Activated CD4-positive, alpha-beta memory T cell treated with anti-CD3 and anti-CD28 coated beads for 36 hours (primary cell): ENCODE measurements around the gene ACSL3. TPM values are rescaled to one million over a fixed set of nuclear protein-coding genes. Genes with fewer than 3 reads are reported as not detected.
"Not testable (repeated sequence)": the region's sequence is repeated elsewhere in the genome, so short reads cannot be mapped to it uniquely, and the experiment has no call there.

Source experiments
- CTCF ChIA-PET: fragments of 350-600 bp; sonication (Branson Sonifier 250); formaldehyde crosslinking; loops from one replicate; lab custom pipeline; 2021; ENCODE audit warnings: antibody characterized with exemption, inconsistent platforms; lab: Charles Lee
- POLR2A ChIA-PET: fragments of 350-600 bp; sonication (Branson Sonifier 250); formaldehyde crosslinking; loops from one replicate; lab custom pipeline; 2021; ENCODE audit warnings: antibody characterized with exemption; lab: Charles Lee
- DNase-seq: peaks from one replicate; pipeline ENCODE4 v3.0.0-alpha.2; 2020
- H3K27ac Mint-ChIP-seq: one replicate; pipeline ENCODE4 v1.8.0; 2021; ENCODE audit warnings: mixed read lengths
- H3K27me3 Mint-ChIP-seq: one replicate; pipeline ENCODE4 v1.8.0; 2021; ENCODE audit warnings: mixed read lengths
- H3K36me3 Mint-ChIP-seq: one replicate; pipeline ENCODE4 v1.8.0; 2021; ENCODE audit warnings: mixed read lengths
- H3K4me1 Mint-ChIP-seq: one replicate; pipeline ENCODE4 v1.8.0; 2021; ENCODE audit warnings: low read depth, mixed read lengths
- H3K4me3 Mint-ChIP-seq: one replicate; pipeline ENCODE4 v1.8.0; 2021; ENCODE audit warnings: mild to moderate bottlenecking, mixed read lengths
- H3K9me3 Mint-ChIP-seq: one replicate; pipeline ENCODE4 v1.8.0; 2021; ENCODE audit warnings: mixed read lengths
- intact Hi-C: fragments of 100-400 bp; cut with micrococcal nuclease; formaldehyde crosslinking; loops from one replicate; pipeline ENCODE4 v1.15.1; 2023
- total RNA-seq, 2 experiments: library from RNA; stranded (reverse); gene quantifications; one replicate each; pipeline ENCODE4 v1.2.3, GENCODE V29; 2021

ACSL3 gene
- total RNA-seq, 2 experiments from 2014 or later: 48.7 to 57.2 TPM

DNA sequence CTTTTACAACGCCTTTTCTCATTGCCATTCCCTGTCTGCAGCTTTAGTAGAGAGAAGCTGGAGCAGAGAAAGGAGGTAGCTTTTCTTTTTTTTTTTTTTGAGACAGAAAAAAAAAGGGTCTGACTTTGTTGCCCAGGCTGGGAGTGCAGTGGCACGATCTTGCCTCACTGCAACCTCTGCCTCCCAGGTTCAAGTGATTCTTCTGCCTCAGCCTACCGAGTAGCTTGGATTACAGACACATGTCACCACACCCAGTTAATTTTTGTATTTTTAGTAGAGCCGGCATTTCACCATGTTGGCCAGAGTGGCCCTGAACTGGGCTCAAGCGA is 25.0 kb upstream of the ACSL3 start:
- no peaks in the 10 kb centered on the region for H3K36me3 Mint-ChIP-seq
- POLR2A ChIA-PET: no interaction called here
- CTCF ChIA-PET: interaction anchor here (1.5 kb wide), 1 partner anchor 11 kb away, joined by 3 read pairs; no protein-coding TSS in a partner anchor
- H3K27me3 Mint-ChIP-seq: peaks cover 21% of the 10 kb centered on the region
- peaks cover 2% of the 10 kb centered on the region for H3K4me1 Mint-ChIP-seq
- no peak for DNase-seq
- no peak overlapping the region for H3K4me3 Mint-ChIP-seq
- intact Hi-C loops: no loop called here
- no peak overlapping the region for H3K27ac Mint-ChIP-seq
- H3K9me3 Mint-ChIP-seq: no peaks in the 10 kb centered on the region

DNA sequence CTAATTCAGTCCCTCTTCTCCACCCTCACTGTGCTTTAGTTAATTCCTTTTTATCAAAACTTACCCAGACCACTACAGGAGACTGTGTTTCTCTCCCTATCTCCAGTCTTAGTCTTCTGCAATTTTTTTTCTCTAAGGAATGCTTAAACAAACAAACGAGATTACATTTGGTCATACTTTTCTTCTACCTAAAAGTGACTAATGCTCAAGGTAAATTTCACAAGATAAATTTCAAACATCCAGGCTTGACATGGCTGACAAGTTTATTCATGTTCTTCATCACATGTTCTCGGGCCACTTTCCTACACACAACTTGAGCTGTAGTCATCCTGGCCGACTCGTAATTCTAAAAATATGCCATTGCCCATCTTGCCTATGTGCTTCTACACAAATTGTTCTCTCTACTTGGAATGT is 23.2 kb upstream of the ACSL3 start:
- H3K4me3 Mint-ChIP-seq: no peak overlapping the region
- H3K9me3 Mint-ChIP-seq: no peaks in the 10 kb centered on the region
- ChIA-PET CTCF (no interaction called here), POLR2A (no interaction called here)
- intact Hi-C loops: no loop called here
- no peak overlapping the region for H3K27ac Mint-ChIP-seq
- no peaks in the 10 kb centered on the region for H3K36me3 Mint-ChIP-seq
- no peak for DNase-seq
- peaks cover 2% of the 10 kb centered on the region for H3K4me1 Mint-ChIP-seq
- peaks cover 21% of the 10 kb centered on the region for H3K27me3 Mint-ChIP-seq

DNA sequence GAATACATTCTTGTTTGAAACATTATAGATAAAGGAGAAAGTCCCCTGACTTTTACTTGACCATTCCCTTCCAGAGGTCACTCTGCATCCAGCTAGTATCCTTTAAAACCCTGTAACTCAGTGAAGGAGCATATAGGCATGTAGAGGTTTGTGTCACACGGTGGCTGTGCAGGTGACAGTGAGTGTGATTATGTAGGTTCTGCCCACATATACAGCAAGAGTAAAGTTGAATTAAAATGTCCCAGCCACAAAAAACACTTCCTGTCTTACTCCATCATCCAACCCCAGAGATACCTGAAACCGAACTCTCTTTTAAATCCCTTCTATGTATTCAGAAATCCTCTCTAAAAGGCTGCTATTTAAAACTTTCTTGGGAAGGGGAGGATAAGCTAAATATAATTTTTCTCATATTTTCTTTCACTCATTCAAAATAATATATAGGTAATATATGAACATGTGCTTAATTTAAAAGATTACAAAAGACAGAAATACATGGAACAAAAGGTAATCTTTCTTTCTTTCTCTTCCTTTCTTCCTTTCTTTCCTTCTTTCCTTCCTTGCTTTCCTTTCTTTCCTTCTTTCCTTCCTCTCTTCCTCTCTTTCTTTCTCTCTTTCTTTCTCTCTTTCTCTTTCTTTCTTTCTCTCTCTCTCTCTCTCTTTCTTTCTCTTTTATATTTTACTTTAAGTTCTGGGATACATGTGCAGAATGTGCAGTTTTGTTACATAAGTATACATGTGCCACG is 20.6 kb upstream of the ACSL3 start:
- H3K9me3 Mint-ChIP-seq: no peaks in the 10 kb centered on the region
- H3K36me3 Mint-ChIP-seq: no peaks in the 10 kb centered on the region
- intact Hi-C loops: no loop called here
- H3K27me3 Mint-ChIP-seq: peaks cover 19% of the 10 kb centered on the region
- no peak for DNase-seq
- ChIA-PET CTCF (no interaction called here), POLR2A (no interaction called here)
- H3K4me1 Mint-ChIP-seq: peaks cover 2% of the 10 kb centered on the region
- H3K27ac Mint-ChIP-seq: no peak overlapping the region
- no peak overlapping the region for H3K4me3 Mint-ChIP-seq

DNA sequence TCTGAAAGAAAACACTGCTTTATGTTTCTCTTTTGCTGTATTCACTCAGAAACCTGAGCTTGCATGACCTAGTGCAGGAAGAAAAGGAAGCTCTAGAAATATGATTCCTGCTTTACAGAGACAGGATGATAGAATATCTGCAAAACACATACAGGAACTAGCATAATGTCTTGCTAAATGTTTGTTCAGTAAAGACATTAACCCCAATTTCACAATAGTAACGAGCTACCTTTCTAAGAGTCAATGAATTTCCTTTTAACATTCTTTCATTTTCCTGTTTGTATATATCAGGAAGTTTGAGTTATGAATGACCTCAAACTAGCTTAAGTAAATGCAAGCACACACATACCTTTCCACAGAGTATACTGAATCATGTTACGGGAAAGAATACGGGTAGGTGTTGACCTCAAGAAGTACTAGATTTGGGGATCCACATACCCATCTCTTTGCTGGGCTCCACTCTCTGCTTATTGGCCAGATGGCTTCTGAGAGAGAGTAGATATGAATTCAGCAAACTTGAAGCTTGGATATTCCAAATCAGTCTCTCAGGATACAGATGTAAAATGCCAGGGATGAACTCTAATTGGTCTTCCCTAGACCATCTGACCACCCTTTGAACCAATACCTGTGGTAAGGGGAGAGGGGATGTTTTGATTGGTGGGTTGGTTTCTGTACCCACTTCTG is 18.2 kb upstream of the ACSL3 start:
- POLR2A ChIA-PET: interaction anchor here (1.2 kb wide), 1 partner anchor 13 kb away, joined by 3 read pairs; no protein-coding TSS in a partner anchor
- Mint-ChIP-seq H3K9me3 (no peaks in the 10 kb centered on the region), H3K27ac (no peak overlapping the region), H3K4me3 (no peak overlapping the region), H3K27me3 (peaks cover 18% of the 10 kb centered on the region), H3K4me1 (peaks cover 2% of the 10 kb centered on the region), H3K36me3 (no peaks in the 10 kb centered on the region)
- intact Hi-C loops: no loop called here
- no peak for DNase-seq
- CTCF ChIA-PET: interaction anchor here (0.6 kb wide), 1 partner anchor 135 kb away, joined by 3 read pairs; no protein-coding TSS in a partner anchor

DNA sequence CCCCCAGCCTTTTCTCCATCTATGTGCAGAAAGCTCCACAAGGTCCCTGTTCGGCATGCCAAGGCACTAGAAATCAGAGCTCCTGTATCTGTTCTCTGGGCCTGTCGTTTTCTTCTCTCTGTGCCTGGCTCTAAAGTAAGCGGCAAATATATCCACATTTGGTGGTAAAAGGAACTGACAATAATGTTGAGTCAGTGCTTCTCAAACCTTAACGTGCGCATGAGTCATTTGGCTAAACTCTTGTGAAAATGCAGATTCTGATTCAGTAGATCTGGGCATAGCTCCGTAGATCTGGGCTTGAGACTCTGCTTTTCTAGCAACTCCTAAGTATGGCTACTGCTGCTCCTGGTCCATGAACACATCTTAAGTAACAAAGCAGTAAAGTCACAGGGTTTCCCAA is 16.5 kb upstream of the ACSL3 start:
- ChIA-PET POLR2A (no interaction called here), CTCF (interaction anchor here (0.6 kb wide), 1 partner anchor 86 kb away, joined by 3 read pairs; no protein-coding TSS in a partner anchor)
- H3K36me3 Mint-ChIP-seq: no peaks in the 10 kb centered on the region
- H3K9me3 Mint-ChIP-seq: no peaks in the 10 kb centered on the region
- H3K4me3 Mint-ChIP-seq: no peak overlapping the region
- peaks cover 24% of the 10 kb centered on the region for H3K27me3 Mint-ChIP-seq
- H3K4me1 Mint-ChIP-seq: peaks cover 2% of the 10 kb centered on the region
- intact Hi-C loops: loop anchor here (1.0 kb wide), 1 partner anchor 31 kb away; no protein-coding TSS in a partner anchor
- no peak overlapping the region for H3K27ac Mint-ChIP-seq
- no peak for DNase-seq

DNA sequence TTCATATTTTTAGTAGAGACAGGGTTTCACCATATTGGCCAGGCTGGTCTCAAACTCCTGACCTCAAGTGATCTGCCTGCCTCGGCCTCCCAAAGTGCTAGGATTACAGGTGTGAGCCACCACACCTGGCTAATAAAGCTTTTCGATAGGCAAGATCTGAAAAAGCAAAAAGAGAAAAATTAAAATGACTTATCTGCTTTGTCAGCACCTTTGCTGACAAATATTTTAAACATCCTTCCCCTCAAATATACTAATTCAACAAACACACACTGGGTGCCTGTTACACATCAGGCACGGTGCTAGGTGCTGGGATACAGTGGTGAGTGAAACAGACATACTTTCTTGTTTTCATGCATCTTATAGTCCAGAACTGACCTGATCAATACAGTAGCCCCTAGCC is 15.5 kb upstream of the ACSL3 start:
- intact Hi-C loops, H3K4me3 Mint-ChIP-seq, H3K9me3 Mint-ChIP-seq, H3K27ac Mint-ChIP-seq, H3K36me3 Mint-ChIP-seq, CTCF ChIA-PET, DNase-seq, POLR2A ChIA-PET, H3K4me1 Mint-ChIP-seq: not testable (repeated sequence)
- H3K27me3 Mint-ChIP-seq: peaks cover 24% of the 10 kb centered on the region

DNA sequence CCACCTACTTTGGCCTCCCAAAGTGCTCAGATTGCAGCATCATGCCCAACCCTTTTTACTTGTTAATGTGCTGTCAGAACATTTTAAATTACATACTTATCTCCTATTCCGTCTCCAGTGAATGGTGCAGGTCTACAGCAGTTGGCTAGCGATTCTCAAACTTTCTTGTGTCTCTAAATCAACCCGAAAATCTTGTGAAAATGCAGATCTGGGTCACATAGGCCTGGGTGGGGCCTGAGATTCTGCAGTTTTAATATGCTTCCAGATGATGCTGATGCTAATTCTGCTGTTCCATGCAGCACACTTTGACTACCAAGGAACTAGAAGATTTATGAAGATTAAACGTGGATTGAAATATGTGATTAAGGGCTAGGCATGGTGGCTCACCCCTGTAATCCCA is 14.8 kb upstream of the ACSL3 start:
- no peak overlapping the region for H3K4me3 Mint-ChIP-seq
- no peak overlapping the region for H3K27ac Mint-ChIP-seq

DNA sequence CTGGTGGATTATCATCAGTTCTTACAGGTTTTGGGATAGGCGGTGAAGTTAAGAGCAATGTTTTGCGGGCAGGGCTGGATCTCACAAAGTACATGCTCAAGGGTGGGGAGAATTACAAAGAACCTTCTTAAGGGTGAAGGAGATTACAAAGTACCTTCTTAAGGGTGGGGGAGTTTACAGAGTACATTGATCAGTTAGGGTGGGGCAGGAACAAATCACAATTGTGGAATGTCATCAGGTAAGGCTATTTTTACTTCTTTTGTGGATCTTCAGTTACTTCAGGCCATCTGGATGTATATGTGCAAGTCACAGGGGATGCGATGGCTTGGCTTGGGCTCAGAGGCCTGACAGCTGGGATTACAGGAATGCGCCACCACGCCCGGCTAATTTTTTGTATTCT is 12.8 kb upstream of the ACSL3 start:
- H3K36me3 Mint-ChIP-seq, intact Hi-C loops, H3K27ac Mint-ChIP-seq, DNase-seq, H3K9me3 Mint-ChIP-seq, CTCF ChIA-PET, POLR2A ChIA-PET, H3K4me1 Mint-ChIP-seq, H3K4me3 Mint-ChIP-seq: not testable (repeated sequence)
- H3K27me3 Mint-ChIP-seq: peaks cover 24% of the 10 kb centered on the region

More for the DNA sequence above, 14.8 kb upstream of the ACSL3 start:
- CTCF ChIA-PET: no interaction called here
- H3K9me3 Mint-ChIP-seq: no peaks in the 10 kb centered on the region
- intact Hi-C loops: no loop called here
- H3K36me3 Mint-ChIP-seq: no peaks in the 10 kb centered on the region
- no peak for DNase-seq
- no peaks in the 10 kb centered on the region for H3K4me1 Mint-ChIP-seq
- H3K27me3 Mint-ChIP-seq: peaks cover 24% of the 10 kb centered on the region
- POLR2A ChIA-PET: no interaction called here

DNA sequence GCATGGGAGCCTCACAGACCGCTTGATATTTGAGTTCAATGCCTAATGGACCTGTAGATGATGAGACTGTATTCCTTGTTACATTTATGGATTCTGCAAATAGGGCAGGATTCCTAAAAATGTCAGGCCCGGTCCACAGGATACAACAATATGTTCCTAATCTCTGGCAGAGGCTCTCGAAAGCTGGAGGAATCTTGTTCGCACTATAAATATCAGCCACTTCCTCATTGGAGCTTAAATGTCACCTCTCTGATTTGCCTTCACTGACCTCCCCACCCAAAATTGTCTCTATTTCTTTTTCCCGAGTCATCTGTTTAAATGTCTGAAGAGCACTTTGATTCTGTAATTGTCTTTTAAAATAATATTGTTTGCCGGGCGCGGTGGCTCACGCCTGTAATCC is 12.0 kb upstream of the ACSL3 start:
- no peaks in the 10 kb centered on the region for H3K9me3 Mint-ChIP-seq
- no peak for DNase-seq
- peaks cover 20% of the 10 kb centered on the region for H3K27me3 Mint-ChIP-seq
- POLR2A ChIA-PET: no interaction called here
- CTCF ChIA-PET: no interaction called here
- H3K27ac Mint-ChIP-seq: no peak overlapping the region
- H3K36me3 Mint-ChIP-seq: no peaks in the 10 kb centered on the region
- no peak overlapping the region for H3K4me3 Mint-ChIP-seq
- no peaks in the 10 kb centered on the region for H3K4me1 Mint-ChIP-seq
- intact Hi-C loops: no loop called here

DNA sequence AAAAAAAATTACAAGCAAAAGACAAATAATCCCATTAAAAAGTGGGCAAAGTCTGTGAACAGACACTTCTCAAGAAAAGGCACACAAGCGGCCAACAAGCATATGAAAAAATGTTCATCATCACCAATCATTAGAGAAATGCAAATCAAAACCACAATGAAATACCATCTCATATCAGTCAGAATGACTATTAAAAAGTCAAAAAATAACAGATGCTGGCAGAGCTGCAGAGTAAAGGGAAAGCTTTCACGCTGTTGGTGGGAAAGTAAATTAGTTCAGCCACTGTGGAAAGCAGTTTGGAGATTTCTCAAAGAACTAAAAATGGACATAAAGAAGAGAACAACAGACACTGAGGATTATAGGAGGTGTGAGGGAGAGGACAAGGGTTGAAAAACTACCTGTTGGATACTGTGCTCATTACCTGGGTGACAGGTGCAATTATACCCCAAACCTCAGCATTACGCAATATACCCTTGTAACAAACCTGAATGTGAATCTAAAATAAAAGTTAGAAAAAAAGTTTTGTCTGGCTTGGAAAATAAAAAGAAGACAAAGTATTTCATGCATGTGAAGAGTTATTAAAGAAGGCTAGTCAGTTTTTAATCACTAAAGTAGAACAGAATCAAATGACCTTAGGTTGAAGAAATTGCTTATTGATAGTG is 8.7 kb upstream of the ACSL3 start:
- ChIA-PET CTCF (no interaction called here), POLR2A (no interaction called here)
- Mint-ChIP-seq H3K27me3 (peaks cover 6% of the 10 kb centered on the region), H3K4me1 (no peaks in the 10 kb centered on the region), H3K27ac (no peak overlapping the region), H3K9me3 (no peaks in the 10 kb centered on the region), H3K36me3 (no peaks in the 10 kb centered on the region), H3K4me3 (no peak overlapping the region)
- intact Hi-C loops: no loop called here
- DNase-seq: no peak

DNA sequence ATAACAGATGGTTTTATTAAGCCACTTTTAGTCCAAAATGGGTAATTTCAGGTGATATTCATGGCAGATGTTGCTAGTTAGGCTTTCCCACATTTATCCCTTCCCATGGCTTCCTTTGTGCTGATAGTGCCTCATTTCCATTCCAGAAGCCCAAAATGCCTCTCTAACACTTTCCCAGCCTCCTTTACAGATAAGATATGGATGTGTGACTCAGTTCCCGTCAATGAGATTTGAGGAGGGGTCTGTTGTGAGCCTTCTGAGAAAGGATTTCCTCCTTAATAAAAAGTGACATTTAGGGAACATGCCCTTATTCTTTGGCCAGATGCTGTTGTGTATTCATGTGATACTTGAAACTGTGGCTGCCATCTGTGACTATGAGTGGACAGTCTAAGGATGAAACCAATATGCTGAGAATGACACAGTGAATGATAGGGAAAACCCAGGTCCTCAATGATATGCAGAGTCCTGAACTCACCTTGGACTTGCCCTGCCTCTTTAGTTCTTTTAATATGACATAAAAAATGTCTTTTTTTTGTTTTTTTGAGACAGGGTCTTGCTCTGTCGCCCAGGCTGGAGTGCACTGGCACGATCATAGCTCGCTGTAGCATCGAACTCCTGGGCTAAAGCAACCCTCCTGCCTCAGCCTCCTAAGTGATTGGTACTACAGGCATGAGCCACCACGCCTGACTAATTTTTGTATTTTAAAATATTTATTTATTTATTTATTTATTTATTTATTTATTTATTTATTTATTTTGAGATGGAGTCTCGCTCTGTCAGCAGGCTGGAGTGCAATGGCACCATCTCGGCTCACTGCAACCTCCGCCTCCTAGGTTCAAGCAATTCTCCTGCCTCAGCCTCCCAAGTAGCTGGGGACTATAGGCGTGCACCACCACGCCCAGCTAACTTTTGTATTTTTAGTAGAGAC is 5.8 kb upstream of the ACSL3 start:
- H3K27me3 Mint-ChIP-seq: peaks cover 5% of the 10 kb centered on the region
- CTCF ChIA-PET: interaction anchor here (0.6 to 0.9 kb wide), 2 partner anchors 18 to 84 kb away, joined by 3 to 4 read pairs; no protein-coding TSS in a partner anchor
- peaks cover under 1% of the 10 kb centered on the region for H3K4me1 Mint-ChIP-seq
- no peaks in the 10 kb centered on the region for H3K9me3 Mint-ChIP-seq
- no peak overlapping the region for H3K4me3 Mint-ChIP-seq
- POLR2A ChIA-PET: no interaction called here
- no peak overlapping the region for H3K27ac Mint-ChIP-seq
- no peak for DNase-seq
- intact Hi-C loops: no loop called here
- no peaks in the 10 kb centered on the region for H3K36me3 Mint-ChIP-seq
